H9 (cell line): Measurements from ENCODE around the gene RNF175. TPM values are rescaled to one million over a fixed set of nuclear protein-coding genes. Genes with fewer than 3 reads are reported as not detected.

Experiments used
- DNase-seq: peaks from one replicate; pipeline ENCODE4 v3.0.0-alpha.2; 2017
- H2AFZ ChIP-seq: one replicate; pipeline ENCODE4 v1.6.1; 2013; ENCODE audit warnings: mild to moderate bottlenecking, low read length, control low read depth, moderate library complexity
- H2AK5ac ChIP-seq: 2 replicates; pipeline ENCODE4 v1.6.1; 2013; ENCODE audit warnings: low read length, control low read depth, mixed read lengths; ENCODE audit not compliant: insufficient read length
- H2BK120ac ChIP-seq: one replicate; pipeline ENCODE4 v1.6.1; 2013; ENCODE audit warnings: low read depth, mild to moderate bottlenecking, low read length, control low read depth, inconsistent platforms; ENCODE audit not compliant: poor library complexity, severe bottlenecking
- H2BK12ac ChIP-seq: 2 replicates; pipeline ENCODE4 v1.6.1; 2013; ENCODE audit warnings: low read length, control low read depth, mixed read lengths, low read depth; ENCODE audit not compliant: insufficient read length
- H2BK15ac ChIP-seq: 2 replicates; pipeline ENCODE4 v1.6.1; 2013; ENCODE audit warnings: low read depth, low read length, control low read depth
- H2BK20ac ChIP-seq: one replicate; pipeline ENCODE4 v1.6.1; 2013; ENCODE audit warnings: low read depth, mild to moderate bottlenecking, low read length, control low read depth, inconsistent platforms; ENCODE audit not compliant: poor library complexity, severe bottlenecking
- H2BK5ac ChIP-seq: 2 replicates; pipeline ENCODE4 v1.6.1; 2013; ENCODE audit warnings: low read length, control low read depth, mixed read lengths; ENCODE audit not compliant: insufficient read length
- H3K14ac ChIP-seq: 2 replicates; pipeline ENCODE4 v1.6.1; 2013; ENCODE audit warnings: low read length, control low read depth; ENCODE audit not compliant: insufficient read depth
- H3K18ac ChIP-seq: 2 replicates; pipeline ENCODE4 v1.6.1; 2013; ENCODE audit warnings: low read depth, mild to moderate bottlenecking, mixed read lengths, low read length, control low read depth; ENCODE audit not compliant: insufficient read length
- H3K23ac ChIP-seq: 2 replicates; pipeline ENCODE4 v1.6.1; 2013; ENCODE audit warnings: low read length, control low read depth, mixed read lengths, low read depth; ENCODE audit not compliant: insufficient read length
- H3K23me2 ChIP-seq: 2 replicates; pipeline ENCODE4 v1.6.1; 2013; ENCODE audit warnings: low read depth, mild to moderate bottlenecking, mixed read lengths, low read length, control low read depth; ENCODE audit not compliant: insufficient read length, poor library complexity, severe bottlenecking
- H3K27ac ChIP-seq: 2 replicates; pipeline ENCODE4 v1.5.1; 2013; ENCODE audit warnings: low read length, control low read depth, mixed read lengths, low read depth; ENCODE audit not compliant: insufficient read length
- H3K27me3 ChIP-seq: 2 replicates; pipeline ENCODE4 v1.6.1; 2013; ENCODE audit warnings: low read length, control low read depth, inconsistent platforms; ENCODE audit not compliant: insufficient read depth
- H3K4ac ChIP-seq: 2 replicates; pipeline ENCODE4 v1.6.1; 2013; ENCODE audit warnings: low read depth, mild to moderate bottlenecking, control low read depth, inconsistent platforms, low read length, moderate library complexity
- H3K4me1 ChIP-seq: 2 replicates; pipeline ENCODE4 v1.6.1; 2013; ENCODE audit warnings: low read length, control low read depth, inconsistent platforms; ENCODE audit not compliant: insufficient read depth
- H3K4me2 ChIP-seq: 2 replicates; pipeline ENCODE4 v1.6.1; 2013; ENCODE audit warnings: low read length, control low read depth, mixed read lengths; ENCODE audit not compliant: insufficient read length, insufficient read depth
- H3K56ac ChIP-seq: 2 replicates; pipeline ENCODE4 v1.6.1; 2013; ENCODE audit warnings: low read depth, mild to moderate bottlenecking, mixed read lengths, low read length, control low read depth; ENCODE audit not compliant: insufficient read length
- H3K79me1 ChIP-seq: 2 replicates; pipeline ENCODE4 v1.6.1; 2013; ENCODE audit warnings: low read depth, mild to moderate bottlenecking, moderate library complexity, low read length, control low read depth, inconsistent platforms; ENCODE audit not compliant: insufficient read depth, poor library complexity, severe bottlenecking
- H3K79me2 ChIP-seq: 2 replicates; pipeline ENCODE4 v1.6.1; 2013; ENCODE audit warnings: low read length, control low read depth, inconsistent platforms; ENCODE audit not compliant: insufficient read depth
- H3K9ac ChIP-seq: 2 replicates; pipeline ENCODE4 v1.6.1; 2013; ENCODE audit warnings: low read length, control low read depth, mixed read lengths; ENCODE audit not compliant: insufficient read length; ENCODE audit errors: extremely low read depth
- H3K9me3 ChIP-seq: one replicate; pipeline ENCODE4 v1.6.1; 2013; ENCODE audit warnings: low read depth, low read length, inconsistent platforms; ENCODE audit not compliant: control insufficient read depth
- H3T11ph ChIP-seq: one replicate; pipeline ENCODE4 v1.6.1; 2013; ENCODE audit warnings: mild to moderate bottlenecking, low read length, control low read depth, inconsistent platforms
- H4K20me1 ChIP-seq: one replicate; pipeline ENCODE4 v1.6.1; 2013; ENCODE audit not compliant: control insufficient read depth, insufficient read length, insufficient read depth
- H4K5ac ChIP-seq: 2 replicates; pipeline ENCODE4 v1.6.1; 2013; ENCODE audit warnings: low read depth, mild to moderate bottlenecking, mixed read lengths, low read length, control low read depth; ENCODE audit not compliant: insufficient read length
- H4K8ac ChIP-seq: replicated peaks from 2 replicates; pipeline ENCODE4 v1.6.1; 2013; ENCODE audit warnings: low read length, control low read depth, mixed read lengths, low read depth; ENCODE audit not compliant: insufficient read length
- H4K91ac ChIP-seq: 2 replicates; pipeline ENCODE4 v1.6.1; 2013; ENCODE audit warnings: low read depth, mild to moderate bottlenecking, moderate library complexity, mixed read lengths, low read length, control low read depth; ENCODE audit not compliant: insufficient read length
- H3K27ac Mint-ChIP-seq, 3 experiments: 2 replicates in 2 of 3; 3 replicates in 1 of 3; pipeline ENCODE4 v1.8.0; 2020 to 2021; ENCODE audit warnings: mixed read lengths in 3 of 3, mild to moderate bottlenecking in 1 of 3, moderate library complexity in 1 of 3
- H3K27me3 Mint-ChIP-seq: 2 replicates; pipeline ENCODE4 v1.8.0; 2021; ENCODE audit warnings: low read depth, mild to moderate bottlenecking, moderate library complexity, mixed read lengths
- H3K36me3 Mint-ChIP-seq, 3 experiments: 2 replicates in 2 of 3; 3 replicates in 1 of 3; pipeline ENCODE4 v1.8.0; 2020 to 2021; ENCODE audit warnings: low read depth in 3 of 3, mixed read lengths in 3 of 3; ENCODE audit not compliant: insufficient read depth in 1 of 3
- H3K4me1 Mint-ChIP-seq, 2 experiments: 2 replicates each; pipeline ENCODE4 v1.8.0; 2020; ENCODE audit warnings: mixed read lengths in 2 of 2
- H3K4me3 Mint-ChIP-seq, 2 experiments: 2 replicates in 1 of 2; 3 replicates in 1 of 2; pipeline ENCODE4 v1.8.0; 2020 to 2021; ENCODE audit warnings: mild to moderate bottlenecking in 2 of 2, mixed read lengths in 2 of 2, moderate library complexity in 1 of 2
- H3K9me3 Mint-ChIP-seq, 2 experiments: 2 replicates in 1 of 2; 3 replicates in 1 of 2; pipeline ENCODE4 v1.8.0; 2020; ENCODE audit warnings: mild to moderate bottlenecking in 2 of 2, mixed read lengths in 2 of 2, moderate library complexity in 1 of 2
- CTCF ChIP-seq: fragments of 200-600 bp; sonication (generic); conservative IDR thresholded peaks from 3 replicates; pipeline ENCODE4 v1.8.0; 2021; ENCODE audit warnings: antibody characterized with exemption, mild to moderate bottlenecking
- WGBS: extraction: QIAGEN DNeasy Blood & Tissue Kit; methylation state at CpG from one replicate; pipeline ENCODE4 v1.1.7; 2013; ENCODE audit warnings: missing lambda C conversion rate, low lambda C conversion rate, mixed read lengths; ENCODE audit not compliant: insufficient read length; ENCODE audit errors: extremely low coverage; 5-methylcytosine and 5-hydroxymethylcytosine counted together
- total RNA-seq: library from RNA; stranded (reverse); gene quantifications from 2 replicates; pipeline ENCODE4 v1.2.1, GENCODE V29; 2021

RNF175 gene
- total RNA-seq, 1 experiment from 2014 or later = 4.3 TPM

- Histone ChIP-seq H3K79me1 (no peaks in the 10 kb centered on the region), H4K91ac (no peak overlapping the region), H3K9ac (no peak overlapping the region), H3K56ac (no peak overlapping the region), H2BK5ac (no peak overlapping the region), H4K8ac (no peak overlapping the region), H3K18ac (peak overlapping the region; percentile 9), H3K23ac (no peak overlapping the region), H3K4ac (no peak overlapping the region), H2AFZ (no peak overlapping the region), H2BK20ac (no peak overlapping the region), H2BK15ac (no peak overlapping the region), H3K4me2 (peak overlapping the region; percentile 85), H2BK12ac (no peak overlapping the region), H3K23me2 (peaks cover 11% of the 10 kb centered on the region), H3K9me3 (no peaks in the 10 kb centered on the region), H4K20me1 (no peaks in the 10 kb centered on the region), H3K27ac (no peak overlapping the region), H3T11ph (no peak overlapping the region), H3K79me2 (no peaks in the 10 kb centered on the region), H3K27me3 (no peaks in the 10 kb centered on the region), H3K4me1 (peaks cover 10% of the 10 kb centered on the region), H3K14ac (no peak overlapping the region), H2BK120ac (no peak overlapping the region), H2AK5ac (no peak overlapping the region), H4K5ac (no peak overlapping the region)
- Mint-ChIP-seq H3K27me3 (peaks cover 51% of the 10 kb centered on the region), H3K27ac (no peak overlapping the region), H3K4me3 (peak overlapping the region; percentile 70 to 88), H3K9me3 (peaks cover 0 to 3% of the 10 kb centered on the region in 2 experiments; a peak in 2 of 5 replicates), H3K36me3 (peaks cover 8 to 18% (median 11%) of the 10 kb centered on the region in 3 experiments), H3K4me1 (peaks cover 28 to 29% of the 10 kb centered on the region in 2 experiments)
- WGBS = no CpG with 5 or more reads among the region's 15 CpGs
- TF ChIP-seq CTCF = no peak
- DNase-seq = no peak
These were observed 977 bp downstream of the RNF175 start for GRCh38 chr4:153758688-153759406.
